MM.1S (cell line): ENCODE data around the gene F5.

Experiments used
- DNase-seq: peaks from one replicate; pipeline ENCODE4 v3.0.0-alpha.2; 2015
- H2AFZ ChIP-seq: fragments of 300-600 bp; sonication (generic); 2 replicates; pipeline ENCODE4 v1.6.0; 2016; ENCODE audit warnings: antibody characterized with exemption, low read length
- H3F3A ChIP-seq: fragments of 300-600 bp; sonication (generic); 2 replicates; pipeline ENCODE4 v1.6.1; 2016; ENCODE audit warnings: mild to moderate bottlenecking, antibody characterized with exemption, low read length, moderate library complexity, mixed read lengths; ENCODE audit not compliant: insufficient read depth
- H3K27ac ChIP-seq: fragments of 300-600 bp; sonication (generic); 2 replicates; pipeline ENCODE4 v1.5.1; 2016; ENCODE audit warnings: mild to moderate bottlenecking, low read length
- H3K27me3 ChIP-seq: fragments of 300-600 bp; sonication (generic); replicated peaks from 2 replicates; pipeline ENCODE4 v1.6.0; 2016; ENCODE audit warnings: low read length; ENCODE audit not compliant: insufficient read depth
- H3K36me3 ChIP-seq: fragments of 300-600 bp; sonication (generic); replicated peaks from 2 replicates; pipeline ENCODE4 v1.6.1; 2016; ENCODE audit warnings: mild to moderate bottlenecking, low read length, mixed read lengths; ENCODE audit not compliant: insufficient read depth
- H3K4me1 ChIP-seq: fragments of 300-600 bp; sonication (generic); 2 replicates; pipeline ENCODE4 v1.6.1; 2016; ENCODE audit warnings: low read length, mixed read lengths
- H3K4me2 ChIP-seq: fragments of 300-600 bp; sonication (generic); 2 replicates; pipeline ENCODE4 v1.6.0; 2016; ENCODE audit warnings: low read depth, low read length
- H3K4me3 ChIP-seq: fragments of 300-600 bp; sonication (generic); 2 replicates; pipeline ENCODE4 v1.5.1; 2016; ENCODE audit warnings: low read length, mixed read lengths
- H3K79me2 ChIP-seq: fragments of 300-600 bp; sonication (generic); 2 replicates; pipeline ENCODE4 v1.6.1; 2016; ENCODE audit warnings: mixed run types, low read length, mixed read lengths
- H3K9ac ChIP-seq: fragments of 300-600 bp; sonication (generic); 2 replicates; pipeline ENCODE4 v1.6.1; 2016; ENCODE audit warnings: low read length, mixed read lengths
- H3K9me2 ChIP-seq: fragments of 300-600 bp; sonication (generic); replicated peaks from 2 replicates; pipeline ENCODE4 v1.6.1; 2016; ENCODE audit warnings: mild to moderate bottlenecking, low read length, mixed read lengths; ENCODE audit not compliant: insufficient read depth
- H3K9me3 ChIP-seq: fragments of 300-600 bp; sonication (generic); replicated peaks from 2 replicates; pipeline ENCODE4 v1.6.1; 2016; ENCODE audit warnings: mild to moderate bottlenecking, low read length, mixed read lengths; ENCODE audit not compliant: insufficient read depth
- H4K20me1 ChIP-seq: fragments of 300-600 bp; sonication (generic); 2 replicates; pipeline ENCODE4 v1.6.1; 2016; ENCODE audit warnings: mild to moderate bottlenecking, low read length, moderate library complexity, mixed read lengths; ENCODE audit not compliant: insufficient read depth
- CTCF ChIP-seq: fragments of 300-600 bp; sonication (generic); IDR thresholded peaks from 2 replicates; pipeline ENCODE4 v1.5.1; 2016; ENCODE audit warnings: antibody characterized with exemption, low read length, mixed read lengths
- EZH2 ChIP-seq: fragments of 300-600 bp; sonication (generic); optimal IDR thresholded peaks from 2 replicates; pipeline ENCODE3; 2017; ENCODE audit warnings: low read depth, mild to moderate bottlenecking, antibody characterized with exemption, low read length, mixed read lengths
- EZH2phosphoT487 ChIP-seq: fragments of 300-600 bp; sonication (generic); IDR thresholded peaks from 2 replicates; pipeline ENCODE4 v1.6.1; 2018; ENCODE audit warnings: antibody characterized with exemption, low read length

The F5 gene

DNA sequence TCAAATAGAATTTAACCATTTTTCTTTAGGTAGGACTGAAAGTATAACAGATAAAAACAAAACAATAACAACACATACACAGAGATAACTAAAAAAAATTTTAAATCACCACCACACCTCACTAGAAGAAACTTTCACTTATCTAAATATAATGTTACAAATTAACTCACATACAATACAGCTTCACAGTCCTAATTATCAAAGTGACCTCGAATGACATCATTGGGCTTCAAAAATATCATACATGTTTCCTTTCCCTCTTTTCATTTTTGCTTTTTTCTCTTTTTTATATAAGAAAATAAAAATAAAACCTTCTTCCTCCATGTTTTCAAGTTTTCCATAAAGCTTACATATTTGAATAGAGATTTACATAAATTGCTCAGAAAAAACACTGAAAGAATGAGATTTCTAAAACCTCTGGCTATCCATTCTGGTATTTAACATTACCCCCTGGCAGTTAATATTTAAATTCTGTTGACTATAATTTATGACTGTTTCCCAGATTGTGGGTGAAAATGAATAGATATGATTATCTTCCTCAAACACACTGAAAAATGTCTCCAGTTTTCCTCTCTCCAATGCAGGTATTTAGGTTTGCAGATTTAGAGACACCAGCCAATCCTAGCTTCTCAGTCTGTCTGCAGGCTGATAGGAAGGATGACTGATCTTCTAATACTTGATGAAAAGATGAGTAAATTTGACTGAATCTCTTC lies 60.0 kb downstream of the F5 start:
- no peak overlapping the region for H3K4me3 ChIP-seq
- no peaks in the 10 kb centered on the region for H3K79me2 ChIP-seq
- peaks cover 17% of the 10 kb centered on the region for H3K4me1 ChIP-seq
- H3F3A ChIP-seq, result peaks cover 11% of the 10 kb centered on the region
- H3K4me2 ChIP-seq, result no peak overlapping the region
- no peak for DNase-seq
- no peaks in the 10 kb centered on the region for H3K27me3 ChIP-seq
- no peaks in the 10 kb centered on the region for H4K20me1 ChIP-seq
- no peak overlapping the region for H3K27ac ChIP-seq
- TF ChIP-seq CTCF (no peak), EZH2 (no peak), EZH2phosphoT487 (no peak)
- no peaks in the 10 kb centered on the region for H3K9me2 ChIP-seq
- no peak overlapping the region for H3K9ac ChIP-seq
- H3K36me3 ChIP-seq, result no peaks in the 10 kb centered on the region
- no peak overlapping the region for H2AFZ ChIP-seq
- no peaks in the 10 kb centered on the region for H3K9me3 ChIP-seq

DNA sequence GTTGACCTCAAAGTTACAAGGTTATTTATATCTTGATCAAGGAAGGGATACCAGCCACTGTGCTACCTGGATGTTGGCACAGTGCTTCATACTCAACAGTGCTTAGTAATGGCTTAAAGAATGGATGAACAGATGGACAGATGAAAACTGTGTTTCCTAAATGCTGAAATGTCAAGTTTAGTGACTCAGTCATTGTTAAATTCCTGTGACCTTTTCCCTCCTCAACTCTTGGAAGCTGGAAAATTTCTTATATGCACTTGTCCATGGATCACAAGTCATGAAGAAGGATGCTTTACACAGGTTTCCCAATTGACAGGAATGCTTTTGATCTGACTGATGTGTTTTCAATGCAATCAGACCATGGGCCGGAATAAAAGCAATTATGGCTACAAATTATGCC lies 60.9 kb downstream of the F5 start:
- no peak overlapping the region for H3K4me2 ChIP-seq
- no peak for DNase-seq
- H3K36me3 ChIP-seq, result no peaks in the 10 kb centered on the region
- H4K20me1 ChIP-seq, result no peaks in the 10 kb centered on the region
- H3K27me3 ChIP-seq, result no peaks in the 10 kb centered on the region
- peaks cover 17% of the 10 kb centered on the region for H3K4me1 ChIP-seq
- no peak overlapping the region for H2AFZ ChIP-seq
- H3K79me2 ChIP-seq, result no peaks in the 10 kb centered on the region
- H3K9me2 ChIP-seq, result no peaks in the 10 kb centered on the region
- no peak overlapping the region for H3K9ac ChIP-seq
- H3K27ac ChIP-seq, result no peak overlapping the region
- no peaks in the 10 kb centered on the region for H3K9me3 ChIP-seq
- TF ChIP-seq EZH2phosphoT487, result no peak
- no peak for TF ChIP-seq CTCF
- TF ChIP-seq EZH2, result no peak
- H3F3A ChIP-seq, result peaks cover 11% of the 10 kb centered on the region
- no peak overlapping the region for H3K4me3 ChIP-seq

- TF ChIP-seq CTCF, result no peak
- no peak for TF ChIP-seq EZH2phosphoT487
- TF ChIP-seq EZH2, result no peak
- no peak overlapping the region for H2AFZ ChIP-seq
- no peak overlapping the region for H3K9ac ChIP-seq
- peaks cover 9% of the 10 kb centered on the region for H3K4me1 ChIP-seq
- H3K79me2 ChIP-seq, result no peaks in the 10 kb centered on the region
- no peaks in the 10 kb centered on the region for H3K9me3 ChIP-seq
- no peaks in the 10 kb centered on the region for H3K27me3 ChIP-seq
- no peak overlapping the region for H3K4me2 ChIP-seq
- H3K27ac ChIP-seq, result no peak overlapping the region
- no peaks in the 10 kb centered on the region for H4K20me1 ChIP-seq
- H3K9me2 ChIP-seq, result no peaks in the 10 kb centered on the region
- H3F3A ChIP-seq, result peaks cover 4% of the 10 kb centered on the region
- DNase-seq, result no peak
- H3K36me3 ChIP-seq, result no peaks in the 10 kb centered on the region
- no peak overlapping the region for H3K4me3 ChIP-seq
Observed at GRCh38 chr1:169523904-169524303, 62.4 kb downstream of the F5 start.
